ENCODE results near the gene DSC2. TPM values are rescaled to one million over a fixed set of nuclear protein-coding genes. Genes with fewer than 3 reads are reported as not detected.
"Not testable (repeated sequence)": the region's sequence is repeated elsewhere in the genome, so short reads cannot be mapped to it uniquely, and the experiment has no call there.

DSC2 gene
- total RNA-seq, 2 donors from 2014 or later, result 0.05 TPM; not detected in 1

DNA sequence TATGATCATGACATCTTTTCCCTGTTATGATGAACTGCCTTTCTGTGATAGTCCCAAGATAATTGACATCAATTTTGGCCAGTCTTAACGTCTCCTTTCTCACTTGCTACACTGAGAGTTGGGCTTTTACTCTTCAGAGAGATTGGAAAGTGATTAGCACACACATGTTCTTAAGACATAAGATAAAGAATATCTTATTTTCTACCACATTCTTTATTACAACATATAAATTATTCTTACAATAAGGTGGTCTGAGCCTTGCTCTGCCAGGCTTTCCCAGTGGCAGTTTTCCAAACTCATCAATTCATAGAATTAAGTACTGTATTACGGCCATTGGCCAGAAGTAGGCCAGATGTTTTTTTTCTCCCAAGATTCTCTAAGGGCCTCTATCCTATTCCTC, 54.0 kb downstream of the DSC2 start:
- Mint-ChIP-seq H3K36me3 (ENCODE audit: low read depth) (no peaks in the 10 kb centered on the region), H3K27ac (no peak overlapping the region), H3K4me3 (no peak overlapping the region), H3K27me3 (peaks cover 5% of the 10 kb centered on the region), H3K4me1 (no peaks in the 10 kb centered on the region)
- DNase-seq (no peak), ATAC-seq (no peak)
- no peaks in the 10 kb centered on the region for H3K9me3 ChIP-seq (ENCODE audit: control insufficient read depth, low read length, poor library complexity, severe bottlenecking)

DNA sequence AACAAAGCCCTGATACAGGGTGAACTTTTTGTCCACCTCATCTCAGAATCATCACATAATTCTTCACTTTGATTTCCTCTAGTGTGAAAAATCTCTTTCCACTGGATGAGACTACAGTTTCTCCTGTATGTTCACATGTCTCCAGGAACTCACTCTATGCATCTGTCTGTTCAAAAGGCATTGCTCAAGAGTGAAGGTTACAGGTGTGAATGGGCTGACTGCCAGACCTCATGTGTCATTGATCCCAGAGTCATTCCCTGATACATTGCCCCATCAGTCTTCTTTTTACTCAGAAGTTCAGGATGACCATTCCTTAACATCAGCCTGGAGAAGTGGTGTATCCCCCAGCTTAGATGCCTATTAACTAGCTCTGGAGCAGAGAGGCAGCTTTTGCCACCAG, 55.3 kb downstream of the DSC2 start:
- H3K9me3 ChIP-seq (ENCODE audit: control insufficient read depth, low read length, poor library complexity, severe bottlenecking), result no peaks in the 10 kb centered on the region
- Mint-ChIP-seq H3K4me1 (no peaks in the 10 kb centered on the region), H3K4me3 (no peak overlapping the region), H3K27ac (no peak overlapping the region), H3K27me3 (peaks cover 7% of the 10 kb centered on the region), H3K36me3 (ENCODE audit: low read depth) (no peaks in the 10 kb centered on the region)
- no peak for DNase-seq
- ATAC-seq, result no peak

DNA sequence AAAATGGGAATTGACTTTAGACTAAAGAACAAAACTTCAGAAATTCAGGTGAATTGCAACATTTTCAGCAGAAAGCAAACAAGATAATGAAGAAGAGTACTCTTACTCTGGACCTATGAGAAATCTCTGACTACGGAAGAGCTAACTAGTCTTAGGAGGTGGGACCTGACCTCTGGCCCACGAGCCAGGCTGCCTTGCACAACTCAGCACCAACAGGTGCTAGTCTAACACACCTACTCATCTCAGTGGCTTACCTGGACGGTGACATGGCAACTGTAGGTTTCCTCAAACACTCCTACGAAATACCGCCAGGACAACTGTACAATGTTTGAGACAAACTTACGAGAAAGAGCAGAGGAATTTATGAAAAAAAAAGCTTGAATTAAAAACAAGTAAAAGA, 56.6 kb downstream of the DSC2 start:
- DNase-seq, result no peak
- no peaks in the 10 kb centered on the region for H3K36me3 Mint-ChIP-seq (ENCODE audit: low read depth)
- no peaks in the 10 kb centered on the region for H3K4me1 Mint-ChIP-seq
- no peaks in the 10 kb centered on the region for H3K9me3 ChIP-seq (ENCODE audit: control insufficient read depth, low read length, poor library complexity, severe bottlenecking)
- H3K27me3 Mint-ChIP-seq, result peaks cover 15% of the 10 kb centered on the region
- no peak overlapping the region for H3K27ac Mint-ChIP-seq
- no peak overlapping the region for H3K4me3 Mint-ChIP-seq
- no peak for ATAC-seq

DNA sequence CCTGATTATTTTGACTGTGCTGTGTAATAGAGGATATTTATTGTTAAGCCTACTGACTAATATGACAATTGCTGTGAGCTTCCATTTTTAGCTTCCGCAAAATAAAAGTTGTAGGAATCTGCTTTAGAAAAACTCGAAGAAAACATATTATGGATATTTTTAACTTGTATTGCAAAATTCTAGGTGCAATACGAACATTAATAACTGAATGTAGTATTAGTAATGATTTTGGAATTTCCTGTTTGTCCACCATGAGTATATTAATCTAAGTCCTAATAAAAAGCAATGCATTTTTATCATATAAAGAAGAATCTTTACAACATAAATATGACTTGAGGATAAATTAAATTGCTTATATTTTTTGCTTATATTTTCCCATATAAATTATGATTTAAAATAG, 57.3 kb downstream of the DSC2 start:
- H3K9me3 ChIP-seq (ENCODE audit: control insufficient read depth, low read length, poor library complexity, severe bottlenecking), result no peaks in the 10 kb centered on the region
- no peaks in the 10 kb centered on the region for H3K4me1 Mint-ChIP-seq
- H3K4me3 Mint-ChIP-seq, result no peak overlapping the region
- DNase-seq, result no peak
- no peak overlapping the region for H3K27ac Mint-ChIP-seq
- H3K36me3 Mint-ChIP-seq (ENCODE audit: low read depth), result no peaks in the 10 kb centered on the region
- ATAC-seq, result no peak
- peaks cover 18% of the 10 kb centered on the region for H3K27me3 Mint-ChIP-seq

DNA sequence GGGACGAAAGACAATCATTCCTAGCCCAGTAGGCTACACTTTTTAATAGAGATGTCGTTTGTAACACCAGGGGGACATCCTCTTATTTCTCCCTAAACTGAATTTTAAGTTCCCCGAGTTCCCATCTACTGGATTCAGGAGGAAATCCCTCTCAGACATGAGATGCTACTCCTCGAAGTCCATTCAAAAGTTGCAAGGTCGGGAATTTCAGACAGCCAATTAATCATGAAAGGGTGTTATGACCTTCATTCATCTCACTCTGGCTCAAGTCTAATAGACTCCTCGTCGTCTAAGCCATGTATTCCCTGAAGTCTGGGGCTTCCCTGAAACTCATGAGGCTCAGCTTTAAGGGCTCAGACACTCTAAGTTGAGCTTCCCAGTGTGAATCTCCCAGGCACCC, 58.5 kb downstream of the DSC2 start:
- Mint-ChIP-seq H3K4me1 (no peaks in the 10 kb centered on the region), H3K27me3 (peaks cover 18% of the 10 kb centered on the region), H3K4me3 (no peak overlapping the region), H3K36me3 (ENCODE audit: low read depth) (no peaks in the 10 kb centered on the region), H3K27ac (no peak overlapping the region)
- no peak for DNase-seq
- H3K9me3 ChIP-seq (ENCODE audit: control insufficient read depth, low read length, poor library complexity, severe bottlenecking), result no peaks in the 10 kb centered on the region
- ATAC-seq, result no peak

DNA sequence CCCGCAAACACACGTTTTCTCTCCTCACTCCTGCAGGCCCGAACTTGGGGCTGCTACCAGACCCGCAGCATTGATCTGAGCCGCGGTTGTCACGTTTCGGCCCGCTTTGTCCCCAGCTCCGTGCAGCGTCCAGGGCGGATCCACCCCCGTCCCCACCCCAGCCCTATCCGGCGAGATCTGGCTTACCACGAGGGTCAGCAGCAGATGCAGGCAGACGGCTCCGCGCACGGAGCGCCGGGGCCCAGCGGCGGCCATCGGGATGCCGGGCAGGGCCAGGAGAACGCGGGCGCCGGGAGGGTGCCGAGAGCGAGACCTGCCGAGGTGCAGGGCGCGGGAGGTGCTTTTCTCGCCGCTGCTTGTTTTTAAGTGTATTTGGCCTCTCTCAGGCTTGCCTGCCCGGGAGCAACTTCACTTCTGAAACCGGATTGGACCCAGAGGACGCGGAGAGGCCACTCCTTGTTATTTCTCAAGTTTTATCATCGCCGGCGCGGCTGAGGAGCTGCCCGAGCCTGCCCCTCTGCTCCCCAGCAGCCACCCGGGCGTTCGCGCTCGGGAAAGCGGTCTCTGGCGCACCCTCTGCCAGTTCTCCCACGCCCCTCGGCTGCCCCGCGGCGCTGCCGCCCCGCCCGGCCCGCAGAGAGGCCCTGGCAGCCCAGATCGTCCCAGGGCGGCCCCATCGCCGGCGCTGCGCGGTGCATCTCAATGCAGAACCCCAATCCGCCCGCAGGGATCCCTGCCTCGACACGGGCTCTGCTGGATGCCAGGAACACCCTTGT, 59.6 kb downstream of the DSC2 start, which contains the start of gene DSC3:
Gene DSC3, minus strand, starts transcription at position 337 of the 776 bp plus-strand sequence. Its CDS starts 82 bp downstream, at position 255.
- no peak for ATAC-seq
- Mint-ChIP-seq H3K4me3 (no peak within 1 kb of the TSS), H3K36me3 (ENCODE audit: low read depth) (no peaks in the 10 kb centered on the region), H3K27ac (no peak within 1 kb of the TSS), H3K27me3 (peaks cover 18% of the 10 kb centered on the region), H3K4me1 (no peaks in the 10 kb centered on the region)
- DNase-seq, result no peak
- H3K9me3 ChIP-seq (ENCODE audit: control insufficient read depth, low read length, poor library complexity, severe bottlenecking), result no peaks in the 10 kb centered on the region

DNA sequence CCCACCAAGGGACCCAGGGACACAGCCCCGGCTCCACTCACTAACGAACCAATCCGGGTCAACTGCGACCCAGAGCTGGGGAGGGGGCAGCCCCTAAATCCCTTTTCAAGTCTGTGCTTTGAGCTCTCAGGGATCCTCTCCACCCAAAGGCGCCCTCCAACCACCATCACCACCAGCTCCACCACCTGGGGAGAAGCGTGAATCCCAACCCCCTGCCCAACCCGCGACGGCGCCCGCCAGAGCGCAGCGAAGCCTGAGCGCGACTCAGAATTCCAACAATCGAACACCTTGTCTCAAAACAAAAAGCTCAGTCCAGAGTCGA, 60.2 kb downstream of the DSC2 start:
- Mint-ChIP-seq H3K27ac (no peak overlapping the region), H3K4me3 (no peak overlapping the region), H3K4me1 (no peaks in the 10 kb centered on the region), H3K36me3 (ENCODE audit: low read depth) (no peaks in the 10 kb centered on the region), H3K27me3 (peaks cover 18% of the 10 kb centered on the region)
- H3K9me3 ChIP-seq (ENCODE audit: control insufficient read depth, low read length, poor library complexity, severe bottlenecking), result no peaks in the 10 kb centered on the region
- no peak for DNase-seq
- no peak for ATAC-seq

DNA sequence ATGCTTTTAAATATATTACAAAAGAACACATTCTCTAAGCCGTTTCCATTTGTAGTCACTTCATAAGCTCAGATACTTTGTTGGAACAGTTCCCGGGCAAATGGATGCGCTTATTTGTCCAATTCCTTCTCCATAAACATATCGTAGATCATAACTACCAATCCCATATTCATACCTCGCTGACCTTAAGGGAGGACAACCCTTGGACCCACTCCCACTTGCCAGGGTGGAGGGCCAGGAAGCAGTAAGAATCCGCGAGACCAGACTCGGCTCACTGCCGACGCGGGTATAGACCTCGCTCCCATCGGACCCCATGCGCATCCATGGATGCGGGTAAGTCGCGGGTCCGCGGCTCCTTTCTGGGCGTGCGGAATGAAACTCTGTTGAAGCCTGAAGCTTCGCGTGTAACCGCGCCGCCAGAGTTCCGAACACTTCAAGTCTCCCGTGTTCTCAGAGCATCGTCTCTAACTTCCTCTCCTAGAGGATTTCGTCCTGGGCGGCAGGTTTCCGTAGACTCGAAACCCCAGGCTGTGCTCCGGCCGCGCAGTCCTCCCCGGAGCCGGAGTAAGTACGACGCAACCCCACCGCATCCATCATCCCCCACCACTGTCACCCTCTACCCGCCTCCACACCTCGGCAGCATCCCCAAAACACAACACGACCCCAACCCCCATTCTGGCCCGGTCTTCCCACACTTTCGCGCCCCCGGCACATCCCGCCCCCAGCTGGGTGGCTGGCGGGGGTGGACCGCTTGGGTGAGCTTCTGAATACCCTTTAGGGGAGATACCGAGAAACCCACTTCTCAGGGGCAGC, 60.7 kb downstream of the DSC2 start:
- no peak overlapping the region for H3K4me3 Mint-ChIP-seq
- peaks cover 18% of the 10 kb centered on the region for H3K27me3 Mint-ChIP-seq
- ATAC-seq (no peak), DNase-seq (no peak)
- no peak overlapping the region for H3K27ac Mint-ChIP-seq
- no peaks in the 10 kb centered on the region for H3K9me3 ChIP-seq (ENCODE audit: control insufficient read depth, low read length, poor library complexity, severe bottlenecking)
- H3K36me3 Mint-ChIP-seq (ENCODE audit: low read depth), result no peaks in the 10 kb centered on the region
- no peaks in the 10 kb centered on the region for H3K4me1 Mint-ChIP-seq

DNA sequence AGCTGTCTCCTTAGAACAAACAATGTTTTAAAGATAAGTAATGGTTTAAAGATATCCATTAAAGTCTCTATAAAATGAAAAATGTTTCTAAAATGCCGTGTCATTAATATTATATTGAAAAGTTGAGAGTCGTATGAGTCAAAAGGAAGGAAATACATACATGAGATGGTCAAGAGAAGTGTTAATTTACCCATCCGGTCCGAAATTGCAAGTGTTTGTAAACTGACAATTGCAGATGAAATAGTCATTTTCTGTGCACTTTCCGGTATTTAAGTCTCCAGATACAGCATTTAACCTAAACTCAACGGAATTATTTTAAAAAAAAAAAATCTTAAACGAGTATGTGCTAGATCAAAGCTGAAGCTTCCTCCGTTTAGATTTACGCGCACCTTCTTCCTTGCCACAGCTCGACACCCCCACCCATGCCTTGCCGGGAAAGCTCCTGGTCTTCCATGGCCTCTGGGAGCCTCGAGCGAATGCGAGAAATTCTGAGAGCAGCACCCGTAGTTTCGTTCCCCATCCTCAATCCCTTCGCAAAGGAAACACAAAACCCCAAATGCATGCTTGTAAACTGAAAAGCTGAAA, 61.4 kb downstream of the DSC2 start:
- H3K36me3 Mint-ChIP-seq (ENCODE audit: low read depth), result no peaks in the 10 kb centered on the region
- H3K4me1 Mint-ChIP-seq, result no peaks in the 10 kb centered on the region
- DNase-seq, result no peak
- no peak overlapping the region for H3K4me3 Mint-ChIP-seq
- no peak for ATAC-seq
- H3K27me3 Mint-ChIP-seq, result peaks cover 18% of the 10 kb centered on the region
- no peaks in the 10 kb centered on the region for H3K9me3 ChIP-seq (ENCODE audit: control insufficient read depth, low read length, poor library complexity, severe bottlenecking)
- H3K27ac Mint-ChIP-seq, result no peak overlapping the region

DNA sequence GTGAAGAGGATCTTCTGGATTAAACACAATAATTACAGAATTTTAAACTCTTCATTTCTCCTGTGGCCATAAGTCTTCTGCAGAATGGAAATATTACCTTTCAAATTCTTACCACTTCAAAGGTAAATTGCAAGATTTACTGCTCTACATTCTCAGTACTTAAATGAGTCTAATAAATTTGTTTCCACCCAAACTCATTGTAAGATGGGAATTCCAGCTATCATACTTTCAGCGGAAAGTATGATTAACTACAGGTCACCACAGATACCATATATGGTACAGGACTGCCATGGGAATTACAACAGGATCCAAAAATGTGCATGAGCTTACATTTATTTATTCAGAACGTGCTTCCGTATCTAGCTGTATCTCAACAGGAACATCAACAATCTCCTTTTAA, 62.8 kb downstream of the DSC2 start:
- H3K27ac Mint-ChIP-seq, result no peak overlapping the region
- DNase-seq, result no peak
- H3K4me3 Mint-ChIP-seq, result no peak overlapping the region
- H3K4me1 Mint-ChIP-seq, result no peaks in the 10 kb centered on the region
- H3K27me3 Mint-ChIP-seq, result peaks cover 18% of the 10 kb centered on the region
- H3K9me3 ChIP-seq (ENCODE audit: control insufficient read depth, low read length, poor library complexity, severe bottlenecking), result no peaks in the 10 kb centered on the region
- H3K36me3 Mint-ChIP-seq (ENCODE audit: low read depth), result no peaks in the 10 kb centered on the region
- no peak for ATAC-seq

DNA sequence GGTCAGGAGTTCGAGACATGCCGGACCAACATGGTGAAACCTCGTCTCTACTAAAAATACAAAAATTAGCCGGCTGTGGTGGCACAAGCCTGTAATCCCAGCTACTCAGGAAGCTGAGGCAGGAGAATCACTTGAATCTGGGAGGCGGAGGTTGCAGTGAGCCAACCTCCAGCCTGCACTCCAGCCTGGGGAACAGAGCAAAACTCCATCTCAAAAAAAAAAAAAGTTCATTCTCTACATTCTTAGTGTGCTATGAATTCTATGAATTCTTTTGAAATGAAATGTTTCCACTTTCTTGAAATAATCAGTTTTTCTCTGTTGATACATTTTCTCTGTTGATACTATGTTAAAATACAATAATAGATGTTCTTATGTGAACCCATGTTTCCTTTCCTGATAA, 64.5 kb downstream of the DSC2 start:
- ATAC-seq; H3K4me3 Mint-ChIP-seq; H3K4me1 Mint-ChIP-seq; H3K27ac Mint-ChIP-seq; H3K36me3 Mint-ChIP-seq (ENCODE audit: low read depth); H3K9me3 ChIP-seq (ENCODE audit: control insufficient read depth, low read length, poor library complexity, severe bottlenecking); DNase-seq: not testable (repeated sequence)
- peaks cover 11% of the 10 kb centered on the region for H3K27me3 Mint-ChIP-seq

DNA sequence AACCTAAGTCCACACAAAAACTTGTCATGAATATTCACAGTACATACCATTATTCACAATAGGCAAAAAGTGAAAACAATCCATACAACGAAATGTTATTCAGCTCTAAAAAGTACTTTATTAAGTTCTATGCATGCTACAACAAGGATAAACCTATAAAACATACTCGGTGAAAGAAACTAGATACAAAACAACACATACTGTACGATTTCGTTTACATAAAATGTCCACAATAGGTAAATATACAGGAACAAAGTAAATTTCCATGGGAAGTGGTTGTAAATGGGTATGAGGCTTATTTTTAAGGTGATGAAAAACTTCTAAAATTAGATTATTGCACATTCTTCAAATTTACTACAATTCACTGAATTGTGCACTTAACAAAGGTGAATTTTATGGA, 67.7 kb downstream of the DSC2 start:
- DNase-seq (no peak), ATAC-seq (no peak)
- no peaks in the 10 kb centered on the region for H3K9me3 ChIP-seq (ENCODE audit: control insufficient read depth, low read length, poor library complexity, severe bottlenecking)
- no peaks in the 10 kb centered on the region for H3K4me1 Mint-ChIP-seq
- H3K27ac Mint-ChIP-seq, result no peak overlapping the region
- no peak overlapping the region for H3K4me3 Mint-ChIP-seq
- H3K27me3 Mint-ChIP-seq, result no peaks in the 10 kb centered on the region
- no peaks in the 10 kb centered on the region for H3K36me3 Mint-ChIP-seq (ENCODE audit: low read depth)

DNA sequence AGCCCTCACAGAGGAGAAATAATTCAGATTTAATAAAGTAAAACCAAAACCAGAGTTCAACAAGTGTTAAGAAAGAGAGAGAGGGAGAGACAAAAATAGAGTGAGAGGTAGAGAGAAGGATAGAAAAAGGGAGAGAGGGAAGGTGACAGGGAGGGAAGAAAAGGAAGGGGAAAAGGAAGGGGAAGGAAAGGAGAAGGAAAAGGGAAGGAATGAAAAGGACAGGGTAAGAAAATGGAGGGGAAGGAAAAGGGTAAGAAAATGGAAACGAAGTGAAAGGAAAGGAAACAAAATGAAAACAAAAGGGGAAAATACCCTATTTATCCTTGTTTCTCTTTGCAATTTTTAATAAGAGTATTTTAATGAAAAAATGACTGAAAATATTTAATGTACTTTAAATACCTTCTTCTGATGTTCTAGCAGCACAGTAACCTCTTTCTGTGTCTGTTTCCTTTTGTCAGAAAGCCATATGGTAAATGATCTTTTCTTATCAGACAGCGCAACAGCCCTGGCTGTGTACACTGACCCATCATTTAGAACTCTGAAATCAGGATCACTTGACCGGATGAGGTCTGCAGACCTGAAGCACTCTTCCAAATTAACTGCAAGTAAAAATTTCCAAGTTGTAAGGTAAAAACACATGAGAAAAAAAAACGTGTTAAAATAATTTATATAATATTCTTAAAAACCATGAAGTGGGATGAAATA, 71.5 kb downstream of the DSC2 start:
- H3K27me3 Mint-ChIP-seq, result no peaks in the 10 kb centered on the region
- no peaks in the 10 kb centered on the region for H3K4me1 Mint-ChIP-seq
- no peaks in the 10 kb centered on the region for H3K9me3 ChIP-seq (ENCODE audit: control insufficient read depth, low read length, poor library complexity, severe bottlenecking)
- ATAC-seq, result no peak
- H3K27ac Mint-ChIP-seq, result no peak overlapping the region
- H3K36me3 Mint-ChIP-seq (ENCODE audit: low read depth), result no peaks in the 10 kb centered on the region
- no peak for DNase-seq
- H3K4me3 Mint-ChIP-seq, result no peak overlapping the region

Measured in T-helper 17 cell (primary cell).